Retinal pigment epithelial cell (primary cell): ENCODE results near the gene OPN1LW.

Source experiments
- DNase-seq: peaks from one replicate; pipeline ENCODE4 v3.0.0-alpha.2; 2010; ENCODE audit warnings: low read depth
- H3K4me3 ChIP-seq: 2 replicates; pipeline ENCODE4 v1.5.1; 2011; ENCODE audit warnings: mild to moderate bottlenecking, low read length, control low read depth, moderate library complexity
- CTCF ChIP-seq: conservative IDR thresholded peaks from 2 replicates; pipeline ENCODE4 v1.5.1; 2011; ENCODE audit warnings: low read depth, low read length, control low read depth, inconsistent platforms

OPN1LW gene

GRCh38 chrX:154121961-154122360 is 22.1 kb upstream of the OPN1LW start:
- no peak for TF ChIP-seq CTCF
- peak overlapping the region; percentile 8 for H3K4me3 ChIP-seq

GRCh38 chrX:154123241-154124219 is 20.5 kb upstream of the OPN1LW start:
- TF ChIP-seq CTCF = no peak
- no peak overlapping the region for H3K4me3 ChIP-seq
- DNase-seq = no peak

More at GRCh38 chrX:154121961-154122360, 22.1 kb upstream of the OPN1LW start:
- peak; percentile 84 for DNase-seq

GRCh38 chrX:154125391-154126040 is 18.5 kb upstream of the OPN1LW start:
- DNase-seq = no peak
- no peak overlapping the region for H3K4me3 ChIP-seq
- TF ChIP-seq CTCF = no peak

GRCh38 chrX:154126101-154126500 is 17.9 kb upstream of the OPN1LW start:
- no peak overlapping the region for H3K4me3 ChIP-seq
- no peak for TF ChIP-seq CTCF
- DNase-seq = no peak

- no peak overlapping the region for H3K4me3 ChIP-seq
- DNase-seq = no peak
- TF ChIP-seq CTCF = no peak
Observed at GRCh38 chrX:154131955-154132354, 12.1 kb upstream of the OPN1LW start.

- no peak overlapping the region for H3K4me3 ChIP-seq
- no peak for TF ChIP-seq CTCF
- no peak for DNase-seq
Observed at GRCh38 chrX:154132366-154132765, 11.7 kb upstream of the OPN1LW start.
